Hepatocyte (in vitro differentiated cells): ENCODE results near the gene TAS2R8.

Source experiments
- CTCF ChIP-seq: fragments of 200-600 bp; sonication (generic); IDR thresholded peaks from 2 replicates; pipeline ENCODE4 v1.5.1; 2016; ENCODE audit warnings: antibody characterized with exemption, mild to moderate bottlenecking; ENCODE audit not compliant: poor library complexity
- EZH2 ChIP-seq: fragments of 200-600 bp; sonication (generic); IDR thresholded peaks from 2 replicates; pipeline ENCODE4 v1.6.1; 2016; ENCODE audit warnings: antibody characterized with exemption, mild to moderate bottlenecking, borderline replicate concordance
- EZH2phosphoT487 ChIP-seq: fragments of 200-600 bp; sonication (generic); IDR thresholded peaks from one replicate; pipeline ENCODE4 v1.6.1; 2018; ENCODE audit warnings: antibody characterized with exemption, mild to moderate bottlenecking, low read depth, moderate library complexity; ENCODE audit not compliant: unreplicated experiment, severe bottlenecking

- TF ChIP-seq CTCF (no peak), EZH2 (no peak), EZH2phosphoT487 (no peak)
Measured at GRCh38 chr12:10855807-10856206, 48.7 kb upstream of the TAS2R8 start.
